Glutamatergic neuron (in vitro differentiated cells): ENCODE measurements around the gene TEX52. TPM values are rescaled to one million over a fixed set of nuclear protein-coding genes. Genes with fewer than 3 reads are reported as not detected.

Experiments used
- DNase-seq: peaks from one replicate; pipeline ENCODE4 v3.0.0; 2022
- H3K27ac Mint-ChIP-seq: one replicate; pipeline ENCODE4 v1.8.0; 2020; ENCODE audit warnings: mild to moderate bottlenecking, mixed read lengths, inconsistent platforms; ENCODE audit not compliant: unreplicated experiment
- H3K27me3 Mint-ChIP-seq: one replicate; pipeline ENCODE4 v1.8.0; 2020; ENCODE audit warnings: mild to moderate bottlenecking, moderate library complexity, mixed read lengths, inconsistent platforms; ENCODE audit not compliant: unreplicated experiment
- H3K36me3 Mint-ChIP-seq: one replicate; pipeline ENCODE4 v1.8.0; 2020; ENCODE audit warnings: mild to moderate bottlenecking, mixed read lengths, inconsistent platforms; ENCODE audit not compliant: unreplicated experiment
- H3K4me1 Mint-ChIP-seq: one replicate; pipeline ENCODE4 v1.8.0; 2020; ENCODE audit warnings: mild to moderate bottlenecking, low read depth, mixed read lengths, inconsistent platforms; ENCODE audit not compliant: unreplicated experiment
- H3K4me3 Mint-ChIP-seq: one replicate; pipeline ENCODE4 v1.8.0; 2020; ENCODE audit warnings: mild to moderate bottlenecking, mixed read lengths, inconsistent platforms; ENCODE audit not compliant: unreplicated experiment
- H3K9me3 Mint-ChIP-seq: one replicate; pipeline ENCODE4 v1.8.0; 2020; ENCODE audit warnings: mild to moderate bottlenecking, moderate library complexity, mixed read lengths, inconsistent platforms; ENCODE audit not compliant: unreplicated experiment
- total RNA-seq: library from RNA; stranded (reverse); fragmentation: NEBNext Ultra II Directional; extraction: Animal tissue kit (Norgen Biotek cat#: 25700); gene quantifications from one replicate; pipeline ENCODE4 v1.2.1, GENCODE V29; 2021; ENCODE audit not compliant: unreplicated experiment
- TF ChIP-seq, protein P1 (sequence below): fragments of 200-600 bp; sonication (generic); IDR thresholded peaks from one replicate; pipeline ENCODE4 v1.5.0; 2021; ENCODE audit not compliant: partially characterized antibody, unreplicated experiment

Gene TEX52
- total RNA-seq, 1 donor from 2014 or later = not detected

DNA sequence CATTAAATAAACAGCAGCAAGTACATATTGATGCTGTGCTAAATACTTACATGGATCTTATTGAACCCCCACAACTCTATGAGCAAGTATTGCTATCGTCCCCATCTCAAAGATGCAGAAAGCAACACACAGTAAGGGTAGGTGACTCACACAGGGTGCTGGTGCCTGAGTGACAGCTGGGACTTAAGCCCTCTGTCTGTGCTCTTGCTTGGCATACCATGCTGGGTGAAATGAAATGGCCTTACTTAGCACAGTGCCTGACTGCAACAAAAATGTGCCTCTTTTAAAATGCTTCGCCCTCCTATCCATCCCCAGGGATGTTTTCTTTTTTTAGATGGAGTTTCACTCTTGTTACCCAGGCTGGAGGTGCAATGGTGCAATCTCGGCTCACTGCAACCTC, 788 bp downstream of the TEX52 start:
- no peaks in the 10 kb centered on the region for H3K36me3 Mint-ChIP-seq

DNA sequence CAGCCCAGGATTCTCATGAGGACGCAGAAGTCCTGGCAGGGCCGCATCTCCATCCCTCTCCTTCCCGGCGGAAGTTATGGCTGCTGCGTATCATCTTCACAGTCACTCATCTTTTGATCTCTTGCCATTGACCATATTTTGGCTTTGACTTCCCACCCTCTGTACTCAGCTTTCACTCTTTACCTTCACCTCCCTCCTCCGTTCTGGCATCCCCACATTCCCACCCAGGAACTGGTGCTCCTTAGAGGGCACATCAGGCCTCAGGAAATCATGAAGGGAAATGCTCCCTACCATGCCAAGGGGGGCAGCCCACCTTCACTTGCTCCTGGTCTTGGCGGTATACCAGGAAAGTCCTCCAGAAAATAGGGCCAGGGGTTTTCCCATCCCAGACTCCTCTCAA, 1.3 kb downstream of the TEX52 start:
- H3K4me1 Mint-ChIP-seq = no peaks in the 10 kb centered on the region
- no peak overlapping the region for H3K27ac Mint-ChIP-seq
- H3K9me3 Mint-ChIP-seq = peaks cover 1% of the 10 kb centered on the region
- H3K27me3 Mint-ChIP-seq = no peaks in the 10 kb centered on the region
- no peaks in the 10 kb centered on the region for H3K36me3 Mint-ChIP-seq
- TF ChIP-seq, protein P1, sequence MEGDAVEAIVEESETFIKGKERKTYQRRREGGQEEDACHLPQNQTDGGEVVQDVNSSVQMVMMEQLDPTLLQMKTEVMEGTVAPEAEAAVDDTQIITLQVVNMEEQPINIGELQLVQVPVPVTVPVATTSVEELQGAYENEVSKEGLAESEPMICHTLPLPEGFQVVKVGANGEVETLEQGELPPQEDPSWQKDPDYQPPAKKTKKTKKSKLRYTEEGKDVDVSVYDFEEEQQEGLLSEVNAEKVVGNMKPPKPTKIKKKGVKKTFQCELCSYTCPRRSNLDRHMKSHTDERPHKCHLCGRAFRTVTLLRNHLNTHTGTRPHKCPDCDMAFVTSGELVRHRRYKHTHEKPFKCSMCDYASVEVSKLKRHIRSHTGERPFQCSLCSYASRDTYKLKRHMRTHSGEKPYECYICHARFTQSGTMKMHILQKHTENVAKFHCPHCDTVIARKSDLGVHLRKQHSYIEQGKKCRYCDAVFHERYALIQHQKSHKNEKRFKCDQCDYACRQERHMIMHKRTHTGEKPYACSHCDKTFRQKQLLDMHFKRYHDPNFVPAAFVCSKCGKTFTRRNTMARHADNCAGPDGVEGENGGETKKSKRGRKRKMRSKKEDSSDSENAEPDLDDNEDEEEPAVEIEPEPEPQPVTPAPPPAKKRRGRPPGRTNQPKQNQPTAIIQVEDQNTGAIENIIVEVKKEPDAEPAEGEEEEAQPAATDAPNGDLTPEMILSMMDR = no peak
- no peak overlapping the region for H3K4me3 Mint-ChIP-seq
- no peak for DNase-seq

More for the DNA sequence above, 788 bp downstream of the TEX52 start:
- no peaks in the 10 kb centered on the region for H3K4me1 Mint-ChIP-seq
- no peak overlapping the region for H3K27ac Mint-ChIP-seq
- peaks cover 1% of the 10 kb centered on the region for H3K9me3 Mint-ChIP-seq
- no peak overlapping the region for H3K4me3 Mint-ChIP-seq
- DNase-seq = no peak
- TF ChIP-seq, protein P1 = no peak
- no peaks in the 10 kb centered on the region for H3K27me3 Mint-ChIP-seq

GRCh38 chr12:2854669-2855453, 2.0 kb downstream of the TEX52 start:
- Mint-ChIP-seq H3K27ac (no peak overlapping the region), H3K27me3 (no peaks in the 10 kb centered on the region), H3K9me3 (peaks cover 1% of the 10 kb centered on the region), H3K4me1 (no peaks in the 10 kb centered on the region), H3K4me3 (no peak overlapping the region), H3K36me3 (no peaks in the 10 kb centered on the region)
- TF ChIP-seq, protein P1 = no peak
- DNase-seq = no peak

- DNase-seq = peak; percentile 92
- H3K4me3 Mint-ChIP-seq = no peak overlapping the region
- H3K4me1 Mint-ChIP-seq = peaks cover 4% of the 10 kb centered on the region
- H3K9me3 Mint-ChIP-seq = peaks cover 1% of the 10 kb centered on the region
- no peaks in the 10 kb centered on the region for H3K36me3 Mint-ChIP-seq
- peaks cover 2% of the 10 kb centered on the region for H3K27me3 Mint-ChIP-seq
- no peak overlapping the region for H3K27ac Mint-ChIP-seq
- TF ChIP-seq, protein P1 = peak; percentile 80
Observed at GRCh38 chr12:2853626-2854025, 3.2 kb downstream of the TEX52 start.

DNA sequence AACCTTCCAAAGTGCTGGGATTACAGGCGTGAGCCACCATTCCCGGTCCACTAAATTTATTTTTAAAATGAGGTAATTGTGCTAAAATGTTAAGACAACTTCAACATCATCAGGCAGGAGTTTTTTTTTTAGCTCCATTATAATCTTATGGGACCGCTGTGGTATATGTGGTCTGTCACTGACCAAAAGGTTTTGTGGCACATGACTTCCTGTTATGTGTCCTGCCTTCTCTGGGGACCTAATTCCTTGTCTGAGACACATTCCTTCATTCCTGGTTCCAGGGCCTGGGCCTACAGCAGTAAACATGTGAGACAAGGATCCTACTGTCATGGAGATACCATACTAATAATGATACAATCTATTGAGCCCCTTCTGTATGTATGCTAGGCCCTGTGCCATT, 4.9 kb downstream of the TEX52 start:
- H3K4me1 Mint-ChIP-seq = peaks cover 4% of the 10 kb centered on the region
- no peak overlapping the region for H3K27ac Mint-ChIP-seq
- peaks cover 1% of the 10 kb centered on the region for H3K9me3 Mint-ChIP-seq
- H3K36me3 Mint-ChIP-seq = no peaks in the 10 kb centered on the region
- H3K4me3 Mint-ChIP-seq = no peak overlapping the region
- TF ChIP-seq, protein P1 = no peak
- H3K27me3 Mint-ChIP-seq = peaks cover 2% of the 10 kb centered on the region
- no peak for DNase-seq
